Measurements from ENCODE around the gene CBR3. TPM values are rescaled to one million over a fixed set of nuclear protein-coding genes. Genes with fewer than 3 reads are reported as not detected.
A peak's percentile ranks its signal among the peaks of the same experiment; 100 is the strongest.
"Not testable (repeated sequence)": the region's sequence is repeated elsewhere in the genome, so short reads cannot be mapped to it uniquely, and the experiment has no call there.

The CBR3 gene
- 3.2 TPM for polyA plus RNA-seq (2013, experiment 1 of 2)
- 4.2 TPM for polyA plus RNA-seq (2013, experiment 2 of 2)

- 2% methylated on average over 53 of the region's 53 CpGs for WGBS
- no peaks in the 10 kb centered on the region for H3K36me3 ChIP-seq (ENCODE audit: insufficient read depth, low read length)
- H3K27ac ChIP-seq (ENCODE audit: low read depth, low read length) = no peak within 1 kb of the TSS
- H3K4me1 ChIP-seq (ENCODE audit: insufficient read depth, low read length) = peaks cover 17% of the 10 kb centered on the region
- no peaks in the 10 kb centered on the region for H3K9me3 ChIP-seq (ENCODE audit: insufficient read depth, low read depth, low read length)
- peak within 1 kb of the TSS; percentile 52 for H3K9ac ChIP-seq (ENCODE audit: low read depth, low read length)
- H3K27me3 ChIP-seq (ENCODE audit: insufficient read depth, low read length) = peaks cover 65% of the 10 kb centered on the region
- H3K4me3 ChIP-seq (ENCODE audit: low read length) = peak within 1 kb of the TSS; percentile 60
These were observed at the start of gene CBR3 for GRCh38 chr21:36134803-36135390. Gene CBR3 (plus strand): TSS chr21:36135079. CDS start chr21:36135193, 114 bp downstream.

- no peak overlapping the region for H3K27ac ChIP-seq (ENCODE audit: low read depth, low read length)
- no peak overlapping the region for H3K9ac ChIP-seq (ENCODE audit: low read depth, low read length)
- 85% methylated on average over 6 of the region's 6 CpGs for WGBS
- no peaks in the 10 kb centered on the region for H3K27me3 ChIP-seq (ENCODE audit: insufficient read depth, low read length)
- no peak overlapping the region for H3K4me3 ChIP-seq (ENCODE audit: low read length)
- peaks cover 9% of the 10 kb centered on the region; the same call in 1 of the 2 replicates for H3K4me1 ChIP-seq (ENCODE audit: insufficient read depth, low read length)
- H3K9me3 ChIP-seq (ENCODE audit: insufficient read depth, low read depth, low read length) = peaks cover 2% of the 10 kb centered on the region; the same call in 1 of the 2 replicates
- no peaks in the 10 kb centered on the region for H3K36me3 ChIP-seq (ENCODE audit: insufficient read depth, low read length)
These were observed 47.3 kb upstream of the CBR3 start for GRCh38 chr21:36087362-36088138.

- no peak overlapping the region for H3K27ac ChIP-seq (ENCODE audit: low read depth, low read length)
These were observed 44.9 kb upstream of the CBR3 start for GRCh38 chr21:36089946-36090345.

GRCh38 chr21:36092681-36093080, 42.2 kb upstream of the CBR3 start:
- H3K9me3 ChIP-seq (ENCODE audit: insufficient read depth, low read depth, low read length) = peaks cover 29% of the 10 kb centered on the region

More at GRCh38 chr21:36089946-36090345, 44.9 kb upstream of the CBR3 start:
- Histone ChIP-seq H3K27me3 (ENCODE audit: insufficient read depth, low read length) (no peaks in the 10 kb centered on the region), H3K9me3 (ENCODE audit: insufficient read depth, low read depth, low read length) (peaks cover 25% of the 10 kb centered on the region), H3K4me3 (ENCODE audit: low read length) (no peak overlapping the region), H3K9ac (ENCODE audit: low read depth, low read length) (no peak overlapping the region), H3K36me3 (ENCODE audit: insufficient read depth, low read length) (no peaks in the 10 kb centered on the region; the same call in 1 of the 2 replicates), H3K4me1 (ENCODE audit: insufficient read depth, low read length) (peaks cover 11% of the 10 kb centered on the region)
- 91% methylated on average over 3 of the region's 3 CpGs for WGBS

GRCh38 chr21:36093512-36093911, 41.4 kb upstream of the CBR3 start:
- Histone ChIP-seq H3K9me3 (ENCODE audit: insufficient read depth, low read depth, low read length) (peaks cover 29% of the 10 kb centered on the region), H3K4me3 (ENCODE audit: low read length) (no peak overlapping the region)
- 93% methylated on average over 1 of the region's 1 CpG for WGBS

More at GRCh38 chr21:36092681-36093080, 42.2 kb upstream of the CBR3 start:
- H3K4me1 ChIP-seq (ENCODE audit: insufficient read depth, low read length) = peaks cover 17% of the 10 kb centered on the region
- no peak overlapping the region for H3K9ac ChIP-seq (ENCODE audit: low read depth, low read length)
- H3K36me3 ChIP-seq (ENCODE audit: insufficient read depth, low read length) = no peaks in the 10 kb centered on the region; the same call in 1 of the 2 replicates
- no peak overlapping the region for H3K4me3 ChIP-seq (ENCODE audit: low read length)
- no peak overlapping the region for H3K27ac ChIP-seq (ENCODE audit: low read depth, low read length)
- no peaks in the 10 kb centered on the region for H3K27me3 ChIP-seq (ENCODE audit: insufficient read depth, low read length)

GRCh38 chr21:36096398-36097290, 38.2 kb upstream of the CBR3 start:
- H3K9ac ChIP-seq (ENCODE audit: low read depth, low read length) = peak overlapping the region; percentile 40; the same call in 1 of the 2 replicates
- peak overlapping the region; percentile 91 for H3K27ac ChIP-seq (ENCODE audit: low read depth, low read length)
- H3K9me3 ChIP-seq (ENCODE audit: insufficient read depth, low read depth, low read length) = peaks cover 29% of the 10 kb centered on the region
- H3K36me3 ChIP-seq (ENCODE audit: insufficient read depth, low read length) = no peaks in the 10 kb centered on the region; the same call in 1 of the 2 replicates
- WGBS = 23% methylated on average over 1 of the region's 1 CpG
- no peak overlapping the region for H3K4me3 ChIP-seq (ENCODE audit: low read length)
- H3K4me1 ChIP-seq (ENCODE audit: insufficient read depth, low read length) = peaks cover 42% of the 10 kb centered on the region
- no peaks in the 10 kb centered on the region for H3K27me3 ChIP-seq (ENCODE audit: insufficient read depth, low read length)

More at GRCh38 chr21:36093512-36093911, 41.4 kb upstream of the CBR3 start:
- H3K36me3 ChIP-seq (ENCODE audit: insufficient read depth, low read length) = no peaks in the 10 kb centered on the region; the same call in 1 of the 2 replicates
- H3K4me1 ChIP-seq (ENCODE audit: insufficient read depth, low read length) = peaks cover 25% of the 10 kb centered on the region
- H3K9ac ChIP-seq (ENCODE audit: low read depth, low read length) = no peak overlapping the region
- no peaks in the 10 kb centered on the region for H3K27me3 ChIP-seq (ENCODE audit: insufficient read depth, low read length)
- no peak overlapping the region for H3K27ac ChIP-seq (ENCODE audit: low read depth, low read length)

- Histone ChIP-seq H3K27me3 (ENCODE audit: insufficient read depth, low read length) (no peaks in the 10 kb centered on the region), H3K27ac (ENCODE audit: low read depth, low read length) (peak overlapping the region; percentile 91), H3K36me3 (ENCODE audit: insufficient read depth, low read length) (no peaks in the 10 kb centered on the region; the same call in 1 of the 2 replicates), H3K9ac (ENCODE audit: low read depth, low read length) (peak overlapping the region; percentile 40), H3K4me1 (ENCODE audit: insufficient read depth, low read length) (peaks cover 41% of the 10 kb centered on the region), H3K4me3 (ENCODE audit: low read length) (no peak overlapping the region), H3K9me3 (ENCODE audit: insufficient read depth, low read depth, low read length) (peaks cover 31% of the 10 kb centered on the region)
- 58% methylated on average over 8 of the region's 8 CpGs for WGBS
These were observed 37.3 kb upstream of the CBR3 start for GRCh38 chr21:36097427-36098181.

GRCh38 chr21:36098182-36098532, 36.7 kb upstream of the CBR3 start:
- H3K4me1 ChIP-seq (ENCODE audit: insufficient read depth, low read length) = peaks cover 41% of the 10 kb centered on the region
- H3K27me3 ChIP-seq (ENCODE audit: insufficient read depth, low read length) = no peaks in the 10 kb centered on the region
- H3K27ac ChIP-seq (ENCODE audit: low read depth, low read length) = peak overlapping the region; percentile 91
- H3K9ac ChIP-seq (ENCODE audit: low read depth, low read length) = peak overlapping the region; percentile 40
- H3K9me3 ChIP-seq (ENCODE audit: insufficient read depth, low read depth, low read length) = peaks cover 31% of the 10 kb centered on the region
- no peak overlapping the region for H3K4me3 ChIP-seq (ENCODE audit: low read length)
- no peaks in the 10 kb centered on the region; the same call in 1 of the 2 replicates for H3K36me3 ChIP-seq (ENCODE audit: insufficient read depth, low read length)
- 74% methylated on average over 2 of the region's 2 CpGs for WGBS

GRCh38 chr21:36099000-36099399, 35.9 kb upstream of the CBR3 start:
- Histone ChIP-seq H3K36me3 (ENCODE audit: insufficient read depth, low read length) (no peaks in the 10 kb centered on the region; the same call in 1 of the 2 replicates), H3K9me3 (ENCODE audit: insufficient read depth, low read depth, low read length) (peaks cover 25% of the 10 kb centered on the region), H3K27me3 (ENCODE audit: insufficient read depth, low read length) (no peaks in the 10 kb centered on the region), H3K4me1 (ENCODE audit: insufficient read depth, low read length) (peaks cover 41% of the 10 kb centered on the region), H3K4me3 (ENCODE audit: low read length) (no peak overlapping the region), H3K27ac (ENCODE audit: low read depth, low read length) (peak overlapping the region; percentile 91), H3K9ac (ENCODE audit: low read depth, low read length) (peak overlapping the region; percentile 21; the same call in 1 of the 2 replicates)
- 77% methylated on average over 3 of the region's 3 CpGs for WGBS

GRCh38 chr21:36099695-36100211, 35.1 kb upstream of the CBR3 start:
- H3K4me3 ChIP-seq (ENCODE audit: low read length); H3K9ac ChIP-seq (ENCODE audit: low read depth, low read length); H3K27me3 ChIP-seq (ENCODE audit: insufficient read depth, low read length); H3K36me3 ChIP-seq (ENCODE audit: insufficient read depth, low read length): not testable (repeated sequence)
- peaks cover 45% of the 10 kb centered on the region for H3K4me1 ChIP-seq (ENCODE audit: insufficient read depth, low read length)
- peaks cover 19% of the 10 kb centered on the region for H3K9me3 ChIP-seq (ENCODE audit: insufficient read depth, low read depth, low read length)
- H3K27ac ChIP-seq (ENCODE audit: low read depth, low read length) = peak overlapping the region; percentile 91
- WGBS = 36% methylated on average over 13 of the region's 13 CpGs
